NCI-H82 (cell line): ENCODE measurements around the gene SLC22A17.

Experiments used
- DNase-seq: peaks from one replicate; lab custom pipeline; 2025; lab: John Stamatoyannopoulos, UW

Gene SLC22A17

GRCh38 chr14:23307687-23308644, 44.7 kb downstream of the SLC22A17 start:
- DNase-seq: no peak

- no peak for DNase-seq
Observed at GRCh38 chr14:23307146-23307530, 45.5 kb downstream of the SLC22A17 start.

- DNase-seq: peak; percentile 100
Observed at GRCh38 chr14:23306412-23307145, 46.1 kb downstream of the SLC22A17 start, which contains the start of gene BCL2L2. TSS of gene BCL2L2 (plus strand) at chr14:23306833. CDS start at chr14:23307768, 935 bp downstream.

GRCh38 chr14:23302290-23303225, 50.1 kb downstream of the SLC22A17 start, which contains the start of gene PPP1R3E:
TSS of gene PPP1R3E (minus strand) at chr14:23302859. CDS start at chr14:23302576, 283 bp downstream.
- peak; percentile 100 for DNase-seq

- DNase-seq: no peak
Observed at GRCh38 chr14:23301969-23302289, 50.8 kb downstream of the SLC22A17 start.

GRCh38 chr14:23301288-23301968, 51.3 kb downstream of the SLC22A17 start:
- peak; percentile 100 for DNase-seq

GRCh38 chr14:23300687-23301223, 51.9 kb downstream of the SLC22A17 start:
- DNase-seq: peak; percentile 96

GRCh38 chr14:23299986-23300686, 52.6 kb downstream of the SLC22A17 start:
- DNase-seq: no peak

- peak; percentile 90 for DNase-seq
Observed at GRCh38 chr14:23299211-23299957, 53.3 kb downstream of the SLC22A17 start.

GRCh38 chr14:23297611-23298277, 54.9 kb downstream of the SLC22A17 start:
- no peak for DNase-seq

GRCh38 chr14:23297096-23297495, 55.6 kb downstream of the SLC22A17 start:
- DNase-seq: no peak
